ENCODE measurements around the gene DOCK4.

Gene DOCK4

GRCh38 chr7:111942450-111943081, 263.6 kb downstream of the DOCK4 start:
- Mint-ChIP-seq H3K4me1 (no peaks in the 10 kb centered on the region), H3K4me3 (no peak overlapping the region), H3K27ac (no peak overlapping the region), H3K36me3 (ENCODE audit: low read depth) (peaks cover 76% of the 10 kb centered on the region), H3K27me3 (ENCODE audit: low read depth) (no peaks in the 10 kb centered on the region), H3K9me3 (peaks cover 8% of the 10 kb centered on the region)
- TF ChIP-seq CTCF (IDR thresholded peaks at IDR 0.05; ENCODE audit: unreplicated experiment in 3 of 3), result no peak

GRCh38 chr7:111937163-111937562, 269.0 kb downstream of the DOCK4 start:
- peaks cover 69% of the 10 kb centered on the region for H3K36me3 Mint-ChIP-seq (ENCODE audit: low read depth)
- no peak overlapping the region for H3K27ac Mint-ChIP-seq
- no peak for TF ChIP-seq CTCF (IDR thresholded peaks at IDR 0.05; ENCODE audit: unreplicated experiment in 3 of 3)
- H3K27me3 Mint-ChIP-seq (ENCODE audit: low read depth), result no peaks in the 10 kb centered on the region
- no peak overlapping the region for H3K4me3 Mint-ChIP-seq
- H3K4me1 Mint-ChIP-seq, result no peaks in the 10 kb centered on the region
- no peaks in the 10 kb centered on the region for H3K9me3 Mint-ChIP-seq

GRCh38 chr7:111933609-111934008, 272.6 kb downstream of the DOCK4 start:
- TF ChIP-seq CTCF (IDR thresholded peaks at IDR 0.05; ENCODE audit: unreplicated experiment in 3 of 3), result no peak
- Mint-ChIP-seq H3K36me3 (ENCODE audit: low read depth) (peaks cover 55% of the 10 kb centered on the region), H3K9me3 (no peaks in the 10 kb centered on the region), H3K4me1 (no peaks in the 10 kb centered on the region), H3K27ac (no peak overlapping the region), H3K4me3 (no peak overlapping the region), H3K27me3 (ENCODE audit: low read depth) (no peaks in the 10 kb centered on the region)

GRCh38 chr7:111931958-111932357, 274.2 kb downstream of the DOCK4 start:
- Mint-ChIP-seq H3K27me3 (ENCODE audit: low read depth) (no peaks in the 10 kb centered on the region), H3K27ac (no peak overlapping the region), H3K9me3 (no peaks in the 10 kb centered on the region), H3K4me3 (no peak overlapping the region), H3K36me3 (ENCODE audit: low read depth) (peaks cover 39% of the 10 kb centered on the region), H3K4me1 (no peaks in the 10 kb centered on the region)
- no peak for TF ChIP-seq CTCF (IDR thresholded peaks at IDR 0.05; ENCODE audit: unreplicated experiment in 3 of 3)

GRCh38 chr7:111931016-111931517, 275.1 kb downstream of the DOCK4 start:
- H3K27me3 Mint-ChIP-seq (ENCODE audit: low read depth), result no peaks in the 10 kb centered on the region
- H3K27ac Mint-ChIP-seq, result peak overlapping the region in 2 of 3 experiments; percentile 5 to 64

More at GRCh38 chr7:111931016-111931517, 275.1 kb downstream of the DOCK4 start:
- H3K36me3 Mint-ChIP-seq (ENCODE audit: low read depth), result peaks cover 35% of the 10 kb centered on the region
- no peaks in the 10 kb centered on the region for H3K4me1 Mint-ChIP-seq
- H3K9me3 Mint-ChIP-seq, result no peaks in the 10 kb centered on the region
- no peak for TF ChIP-seq CTCF (IDR thresholded peaks at IDR 0.05; ENCODE audit: unreplicated experiment in 3 of 3)
- H3K4me3 Mint-ChIP-seq, result no peak overlapping the region
